Ovary (tissue), 3 donors: ENCODE data around the gene DPF3.

Experiments used
- CTCF ChIP-seq, 3 donors: fragments of 450-650 bp in 2 of 3; fragments of 200-600 bp in 1 of 3; IDR thresholded peaks; one replicate each; pipeline versions ENCODE4 v1.5.1 to v1.8.0; 2016 to 2022; ENCODE audit warnings: antibody characterized with exemption in 3 of 3, mild to moderate bottlenecking in 1 of 3
- EP300 ChIP-seq: sonication (generic); formaldehyde crosslinking; IDR thresholded peaks from one replicate; pipeline ENCODE4 v1.6.1; 2017; ENCODE audit warnings: antibody characterized with exemption
- POLR2A ChIP-seq: fragments of 450-650 bp; IDR thresholded peaks from one replicate; pipeline ENCODE4 v1.6.1; 2017; ENCODE audit warnings: antibody characterized with exemption, mild to moderate bottlenecking, moderate library complexity
- donor health status: DM: no; HTN: no; CAD: no.

GRCh38 chr14:72754949-72755348 is 139.0 kb downstream of the DPF3 start:
- TF ChIP-seq CTCF (IDR thresholded peaks at IDR 0.05) = no peak
- no peak for TF ChIP-seq EP300
- no peak for TF ChIP-seq POLR2A
